DMS53 treated with DMSO at 0.1 percent for 48 hours (cell line): ENCODE data around the gene ATXN3L.
"Not testable (repeated sequence)": the region's sequence is repeated elsewhere in the genome, so short reads cannot be mapped to it uniquely, and the experiment has no call there.

Experiments
- DNase-seq: peaks from one replicate; lab custom pipeline; 2025; ENCODE audit not compliant: unreplicated experiment; lab: John Stamatoyannopoulos, UW

Gene ATXN3L

GRCh38 chrX:13307041-13307440 lies 12.8 kb downstream of the ATXN3L start:
- DNase-seq = no peak

GRCh38 chrX:13305108-13305507 lies 14.7 kb downstream of the ATXN3L start:
- no peak for DNase-seq

DNA sequence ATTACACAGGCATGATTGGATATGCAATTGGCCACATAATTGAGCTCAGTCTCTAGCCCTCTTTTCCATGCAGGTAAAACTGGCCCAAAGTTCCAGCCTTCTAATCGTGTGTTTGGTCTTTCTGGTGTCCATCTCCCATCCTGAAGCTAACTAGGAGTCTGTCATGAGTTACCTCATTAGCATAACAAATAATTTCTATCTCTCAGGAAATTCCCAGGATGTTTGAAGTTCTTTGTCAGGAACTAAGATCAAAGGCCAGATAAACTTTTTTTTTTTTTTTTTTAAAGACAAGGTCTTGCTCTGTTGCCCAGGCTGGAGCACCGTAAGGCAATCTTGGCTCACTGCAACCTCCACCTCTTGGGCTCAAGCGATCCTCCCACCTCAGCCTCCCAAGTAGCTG lies 15.8 kb downstream of the ATXN3L start:
- no peak for DNase-seq

- not testable (repeated sequence) for DNase-seq
These were observed 16.6 kb downstream of the ATXN3L start for GRCh38 chrX:13303248-13303647.

DNA sequence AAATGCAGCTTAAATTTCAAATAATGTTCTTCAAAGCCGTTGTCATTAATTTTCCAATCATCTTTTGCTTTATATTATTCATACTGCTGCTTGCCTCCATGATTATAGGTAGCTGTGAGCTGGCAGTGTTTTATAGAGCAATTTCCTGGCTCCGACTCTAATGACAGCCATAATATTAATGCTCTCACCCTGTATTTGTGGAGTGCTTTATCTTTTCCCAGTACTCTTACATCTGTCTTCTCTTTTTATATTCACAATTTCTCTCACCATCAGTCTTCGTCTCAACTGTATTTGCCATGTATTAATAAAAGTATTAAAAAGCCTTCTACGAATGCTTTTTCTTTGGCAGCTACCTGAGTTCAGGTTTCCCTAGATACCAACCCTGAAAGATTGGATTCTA lies 21.0 kb downstream of the ATXN3L start:
- no peak for DNase-seq

GRCh38 chrX:13295841-13296240 lies 24.0 kb downstream of the ATXN3L start:
- DNase-seq = no peak

GRCh38 chrX:13293700-13294099 lies 26.2 kb downstream of the ATXN3L start:
- no peak for DNase-seq

DNA sequence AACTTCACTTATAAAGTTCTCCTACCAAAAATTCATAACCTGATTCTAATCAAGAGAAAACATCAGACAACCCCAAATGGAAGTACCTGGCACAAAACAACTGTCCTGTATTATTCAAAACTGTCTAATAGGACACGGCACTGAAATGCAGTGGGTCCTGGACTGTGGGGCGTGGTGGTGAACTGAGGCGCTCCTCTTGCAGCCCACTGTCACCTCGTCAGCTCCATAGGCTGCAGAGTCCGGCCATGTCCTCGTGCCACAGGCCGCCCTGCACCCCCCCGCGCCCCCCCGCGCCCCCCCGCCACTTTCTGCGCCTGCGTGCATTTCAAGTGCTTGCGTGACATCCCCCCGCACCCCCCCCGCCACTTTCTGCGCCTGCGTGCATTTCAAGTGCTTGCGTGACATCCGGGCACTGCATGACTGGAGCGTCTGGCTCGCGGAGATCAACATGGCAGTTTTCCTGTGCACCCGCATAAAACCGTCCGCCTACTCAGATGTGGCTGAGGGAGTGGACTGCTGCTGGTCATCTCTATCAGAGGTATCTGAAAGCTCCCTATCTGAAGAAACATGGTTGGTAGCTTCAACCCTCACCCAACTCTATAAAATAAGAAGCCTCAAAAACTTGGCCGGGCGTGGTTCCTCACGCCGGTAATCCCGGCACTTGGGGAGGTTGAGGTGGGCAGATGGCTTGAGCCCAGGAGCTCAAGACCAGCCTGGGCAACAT lies 28.8 kb downstream of the ATXN3L start:
- DNase-seq = no peak

DNA sequence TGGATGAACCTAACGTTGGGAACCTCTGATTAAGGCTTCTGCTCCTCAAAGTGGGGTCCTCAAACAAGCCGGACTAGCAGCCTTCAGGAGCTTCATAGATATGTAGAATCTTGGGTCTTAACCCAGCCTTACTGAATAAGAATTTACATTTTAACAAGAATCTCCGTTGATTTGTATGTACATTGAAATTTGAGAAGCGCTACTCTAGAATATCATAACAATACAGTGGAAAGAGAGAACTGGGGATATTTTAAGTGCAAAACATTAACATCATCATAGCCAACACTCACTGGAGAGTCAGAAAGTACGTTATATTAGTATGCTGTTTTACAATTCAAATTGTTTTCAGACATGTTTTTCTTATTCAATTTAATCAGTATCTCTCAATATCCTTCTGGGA lies 31.2 kb downstream of the ATXN3L start:
- no peak for DNase-seq

DNA sequence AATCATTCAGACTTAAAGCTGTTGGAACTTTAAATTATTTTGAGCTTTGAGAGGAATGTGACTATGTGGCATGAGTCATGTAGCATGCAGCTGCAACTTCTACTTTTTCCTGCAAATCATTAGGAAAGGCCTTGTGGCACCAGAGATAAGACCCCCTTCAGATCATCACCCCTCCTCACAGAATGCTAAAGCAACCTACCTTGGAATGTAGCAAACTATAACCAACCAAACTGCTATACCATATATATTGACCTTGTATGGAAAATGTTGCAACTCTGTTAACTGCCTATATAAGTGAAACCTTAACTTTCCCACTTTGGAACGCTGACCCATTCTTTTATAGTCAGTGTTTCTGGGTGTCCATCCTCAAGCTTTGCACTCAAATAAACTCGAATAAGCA lies 32.0 kb downstream of the ATXN3L start:
- no peak for DNase-seq

- DNase-seq = no peak
These were observed 34.2 kb downstream of the ATXN3L start for GRCh38 chrX:13285693-13286092.

GRCh38 chrX:13285229-13285628 lies 34.6 kb downstream of the ATXN3L start:
- DNase-seq = no peak

DNA sequence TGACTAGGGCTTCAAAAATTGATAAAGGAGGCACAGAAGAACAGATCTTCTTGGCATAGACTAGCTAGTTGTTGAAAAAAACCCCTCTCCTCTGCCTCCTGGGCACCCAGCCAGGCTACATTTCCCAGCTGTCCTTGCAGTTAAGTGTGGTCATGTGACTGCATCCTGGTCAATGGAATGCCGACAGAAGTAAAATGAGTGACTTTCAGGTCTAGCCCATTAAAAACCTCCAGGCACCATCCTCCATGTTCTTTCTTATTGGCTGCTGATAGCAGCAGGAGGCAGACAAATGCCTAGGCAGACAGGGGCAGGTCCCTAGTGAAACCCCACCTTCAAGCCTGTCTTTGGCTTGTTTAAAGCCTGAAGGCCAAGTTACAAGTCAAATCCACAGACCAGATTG lies 35.3 kb downstream of the ATXN3L start:
- DNase-seq = no peak

GRCh38 chrX:13283950-13284546 lies 35.8 kb downstream of the ATXN3L start:
- no peak for DNase-seq

GRCh38 chrX:13283512-13283911 lies 36.3 kb downstream of the ATXN3L start:
- DNase-seq = no peak

GRCh38 chrX:13281289-13281688 lies 38.6 kb downstream of the ATXN3L start:
- DNase-seq = no peak

- DNase-seq = no peak
These were observed 40.4 kb downstream of the ATXN3L start for GRCh38 chrX:13279279-13280018.

DNA sequence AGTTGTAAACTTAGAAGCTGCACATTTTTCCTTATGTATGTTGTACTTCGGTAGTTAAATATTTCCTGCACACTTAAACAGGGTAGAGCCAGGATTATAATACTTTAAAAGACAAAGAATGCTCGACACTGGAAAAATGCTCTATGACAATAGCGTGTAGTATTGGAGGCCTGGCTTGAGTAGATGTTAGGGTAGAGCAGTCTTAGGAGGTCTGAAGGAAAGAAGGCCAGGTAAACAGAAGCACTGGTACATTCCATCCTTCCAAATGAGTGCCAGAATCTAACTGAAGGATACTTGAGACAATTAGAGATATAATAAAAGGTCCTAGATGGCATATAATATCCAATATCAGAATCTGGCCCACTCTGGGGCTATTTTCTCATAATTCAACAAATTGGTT lies 42.3 kb downstream of the ATXN3L start:
- no peak for DNase-seq

- DNase-seq = no peak
These were observed 42.9 kb downstream of the ATXN3L start for GRCh38 chrX:13276991-13277390.

DNA sequence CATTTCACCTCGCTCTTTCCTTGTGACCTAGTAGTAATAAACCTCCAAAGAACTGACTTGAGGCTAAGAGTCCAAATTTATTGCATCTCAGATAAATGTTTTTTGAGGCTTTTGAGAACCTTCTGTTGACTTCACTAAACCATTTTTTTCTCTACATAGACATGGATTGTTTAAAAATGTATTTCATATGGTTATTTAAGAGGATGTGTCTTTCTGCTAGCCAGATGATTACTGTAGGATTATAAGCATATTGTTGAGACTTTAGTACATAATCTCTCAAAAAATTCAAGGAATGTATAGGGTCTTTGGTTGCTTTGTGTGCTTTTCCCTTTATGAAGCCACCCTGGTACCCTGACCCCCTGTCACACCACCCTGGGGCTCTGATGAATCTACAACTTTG lies 44.8 kb downstream of the ATXN3L start:
- DNase-seq = no peak

GRCh38 chrX:13272426-13272825 lies 47.4 kb downstream of the ATXN3L start:
- DNase-seq = no peak

DNA sequence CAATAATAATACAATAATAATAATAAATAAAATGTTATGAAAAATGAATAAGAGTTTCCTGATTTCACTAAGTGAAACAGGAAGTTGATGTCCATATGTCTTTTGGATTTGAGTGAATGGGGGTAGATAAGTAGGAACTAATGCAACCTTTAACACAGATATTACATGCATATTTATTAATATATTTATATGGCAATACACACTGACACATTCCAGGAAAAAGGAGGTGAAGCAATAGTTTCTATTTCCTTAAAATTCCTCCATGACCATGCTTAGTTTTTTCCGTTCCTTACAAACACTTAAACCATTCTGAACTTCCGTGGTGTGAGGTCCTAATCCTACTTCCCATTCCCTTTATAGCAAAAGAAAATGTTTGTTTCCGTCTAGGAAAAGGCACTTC lies 48.3 kb downstream of the ATXN3L start:
- DNase-seq = no peak
